Myocyte (in vitro differentiated cells): Measurements from ENCODE around the gene RPAP2. TPM values are rescaled to one million over a fixed set of nuclear protein-coding genes. Genes with fewer than 3 reads are reported as not detected.

Experiments used
- DNase-seq: peaks from one replicate; pipeline ENCODE4 v3.0.0-alpha.2; 2012; ENCODE audit warnings: low read depth
- total RNA-seq: library from RNA; depleted of rRNA; stranded (reverse); fragments of >200 nt; gene quantifications from 2 replicates; pipeline ENCODE4 v1.2.3, GENCODE V29; 2014

The RPAP2 gene
- total RNA-seq, 1 donor from 2014 or later, result 15.2 TPM

DNA sequence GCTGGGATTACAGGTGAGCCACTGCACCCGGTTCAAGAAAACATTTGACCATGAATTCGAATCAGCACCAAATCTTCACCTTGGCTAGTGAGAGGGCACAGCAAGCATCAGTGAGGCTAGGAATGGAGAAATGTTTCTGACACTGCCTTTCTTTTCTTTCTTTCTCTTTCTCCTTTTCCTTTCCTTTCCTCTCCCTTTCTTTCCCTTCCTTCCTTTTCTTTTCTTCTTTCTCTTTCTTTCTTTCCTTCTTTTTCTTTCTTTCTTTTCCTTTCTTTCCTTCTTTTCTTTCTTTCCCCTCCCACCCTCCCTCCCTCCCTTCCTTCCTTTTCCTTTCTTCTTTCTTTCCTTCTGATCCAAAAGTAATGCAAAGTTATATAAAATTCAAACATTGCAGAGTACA is 147.0 kb downstream of the RPAP2 start:
- no peak for DNase-seq

- DNase-seq, result peak; percentile 19
Measured at GRCh38 chr1:92446546-92446945, 147.7 kb downstream of the RPAP2 start.

DNA sequence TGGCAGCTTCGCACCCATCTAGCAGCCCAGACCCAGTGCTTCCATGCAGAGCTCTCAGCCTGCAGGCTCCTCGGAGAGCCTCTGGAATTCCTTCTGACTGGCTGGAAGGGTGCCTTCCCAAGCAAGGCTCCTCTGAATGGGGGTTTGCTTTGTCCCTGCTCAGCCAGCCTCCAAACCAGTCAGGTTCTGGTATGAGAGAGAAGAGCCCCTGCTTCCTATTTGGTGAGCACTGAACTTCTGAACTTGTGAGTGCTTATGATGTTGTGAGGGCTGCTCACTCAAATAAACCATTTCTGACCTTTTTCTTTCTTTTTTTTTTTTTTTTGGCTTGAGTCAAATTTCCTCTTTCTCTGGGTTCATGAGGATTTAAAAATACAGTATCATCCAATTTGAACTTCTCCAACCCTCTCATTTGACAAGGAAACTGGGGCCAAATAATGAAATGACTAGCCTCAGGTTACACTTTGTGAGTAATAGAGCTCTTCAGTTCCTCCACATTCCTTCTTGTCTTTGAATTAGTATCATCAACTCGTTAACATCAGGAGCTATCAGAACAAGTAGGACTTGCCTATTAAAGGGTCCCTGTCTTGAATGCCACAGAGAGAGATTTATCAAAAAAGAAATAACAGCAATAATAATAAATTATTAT is 148.3 kb downstream of the RPAP2 start:
- DNase-seq, result no peak

DNA sequence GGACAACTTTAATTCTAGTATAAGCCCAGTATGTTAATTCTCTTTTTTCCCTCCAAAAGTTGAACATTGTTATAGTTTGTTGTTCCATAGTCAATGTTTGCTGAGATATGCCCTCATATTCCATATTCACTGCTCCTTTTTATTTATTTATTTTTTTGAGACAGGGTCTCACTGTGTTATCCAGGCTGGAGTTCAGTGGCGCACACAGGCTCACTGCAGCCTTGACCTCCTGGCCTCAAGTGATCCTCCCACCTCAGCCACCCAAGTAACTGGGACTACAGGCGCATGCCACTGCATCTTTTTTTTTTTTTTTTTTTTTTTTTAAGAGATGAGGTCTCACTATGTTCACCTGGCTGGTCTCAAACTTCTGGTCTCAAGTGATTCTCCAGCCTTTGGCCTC is 149.1 kb downstream of the RPAP2 start:
- DNase-seq, result no peak

Other genes starting within 250 kb of the RPAP2 start
- gene SETSIP, start 223.6 kb upstream of the RPAP2 start, total RNA-seq, result not detected in 2 replicates
- gene BTBD8, start 218.7 kb upstream of the RPAP2 start, total RNA-seq, result 3.9 and 6.0 TPM in 2 replicates
- gene C1orf146, start 81.1 kb upstream of the RPAP2 start, total RNA-seq, result not detected in 2 replicates
- 13.0 and 14.5 TPM in 2 replicates for gene GLMN, start 72 bp upstream of the RPAP2 start, total RNA-seq
- 0.10 and 0.29 TPM in 2 replicates for gene GFI1, start 187.9 kb downstream of the RPAP2 start, total RNA-seq